GM12891 (cell line): Measurements from ENCODE around the gene THADA.
A peak's percentile ranks its signal among the peaks of the same experiment; 100 is the strongest.

ENCODE experiments used
- PAX5 ChIP-seq: IDR thresholded peaks from 2 replicates; pipeline ENCODE4 v1.6.1; 2011; ENCODE audit warnings: low read length, moderate library complexity, mild to moderate bottlenecking; ENCODE audit not compliant: insufficient read depth, severe bottlenecking
- POLR2A ChIP-seq: IDR thresholded peaks from 2 replicates; pipeline ENCODE4 v1.6.1; 2011; ENCODE audit warnings: low read depth, low read length, control low read depth
- POLR2AphosphoS5 ChIP-seq: IDR thresholded peaks from 2 replicates; pipeline ENCODE4 v1.6.1; 2011; ENCODE audit warnings: low read depth, low read length, control low read depth
- POU2F2 ChIP-seq: IDR thresholded peaks from 2 replicates; pipeline ENCODE4 v1.6.1; 2011; ENCODE audit warnings: low read depth, mild to moderate bottlenecking, control low read depth, low read length, moderate library complexity
- SPI1 ChIP-seq: IDR thresholded peaks from 2 replicates; pipeline ENCODE4 v1.6.1; 2011; ENCODE audit warnings: low read depth, low read length, control low read depth
- TAF1 ChIP-seq: IDR thresholded peaks from 2 replicates; pipeline ENCODE4 v1.6.1; 2011; ENCODE audit warnings: low read depth, low read length, control low read depth

GRCh38 chr2:43224571-43225092 lies 371.2 kb downstream of the THADA start:
- no peak for TF ChIP-seq TAF1
- peak; percentile 20; the same call in 1 of the 2 replicates for TF ChIP-seq POLR2A
- TF ChIP-seq POLR2AphosphoS5: no peak
- no peak for TF ChIP-seq SPI1
- no peak for TF ChIP-seq PAX5
- no peak for TF ChIP-seq POU2F2
